ENCODE results near the gene BAX.

Gene BAX

GRCh38 chr19:48963371-48964204, 8.9 kb downstream of the BAX start:
- peak; percentile 59 for DNase-seq

- DNase-seq = no peak
Observed at GRCh38 chr19:48964205-48965039, 9.7 kb downstream of the BAX start.

DNA sequence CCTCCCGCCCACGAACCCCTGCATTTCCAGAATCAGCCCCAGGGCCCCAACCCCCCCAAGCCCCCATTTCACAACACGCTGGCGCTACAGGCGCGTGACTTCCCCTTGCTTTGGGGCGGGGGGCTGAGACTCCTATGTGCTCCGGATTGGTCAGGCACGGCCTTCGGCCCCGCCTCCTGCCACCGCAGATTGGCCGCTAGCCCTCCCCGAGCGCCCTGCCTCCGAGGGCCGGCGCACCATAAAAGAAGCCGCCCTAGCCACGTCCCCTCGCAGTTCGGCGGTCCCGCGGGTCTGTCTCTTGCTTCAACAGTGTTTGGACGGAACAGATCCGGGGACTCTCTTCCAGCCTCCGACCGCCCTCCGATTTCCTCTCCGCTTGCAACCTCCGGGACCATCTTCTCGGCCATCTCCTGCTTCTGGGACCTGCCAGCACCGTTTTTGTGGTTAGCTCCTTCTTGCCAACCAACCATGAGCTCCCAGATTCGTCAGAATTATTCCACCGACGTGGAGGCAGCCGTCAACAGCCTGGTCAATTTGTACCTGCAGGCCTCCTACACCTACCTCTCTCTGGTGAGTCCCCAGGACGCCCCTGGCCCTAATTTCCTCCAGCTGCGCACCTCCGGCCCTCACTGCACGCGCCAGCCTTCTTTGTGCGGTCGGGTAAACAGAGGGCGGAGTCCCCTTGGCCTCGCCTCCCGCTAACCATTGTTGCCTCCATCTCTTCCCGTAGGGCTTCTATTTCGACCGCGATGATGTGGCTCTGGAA, 10.5 kb downstream of the BAX start, which contains the start of gene FTL:
Gene FTL, plus strand, starts transcription at position 270 of the 766 bp plus-strand sequence. Its CDS starts 199 bp downstream, at position 469.
- peak; percentile 94 for DNase-seq

DNA sequence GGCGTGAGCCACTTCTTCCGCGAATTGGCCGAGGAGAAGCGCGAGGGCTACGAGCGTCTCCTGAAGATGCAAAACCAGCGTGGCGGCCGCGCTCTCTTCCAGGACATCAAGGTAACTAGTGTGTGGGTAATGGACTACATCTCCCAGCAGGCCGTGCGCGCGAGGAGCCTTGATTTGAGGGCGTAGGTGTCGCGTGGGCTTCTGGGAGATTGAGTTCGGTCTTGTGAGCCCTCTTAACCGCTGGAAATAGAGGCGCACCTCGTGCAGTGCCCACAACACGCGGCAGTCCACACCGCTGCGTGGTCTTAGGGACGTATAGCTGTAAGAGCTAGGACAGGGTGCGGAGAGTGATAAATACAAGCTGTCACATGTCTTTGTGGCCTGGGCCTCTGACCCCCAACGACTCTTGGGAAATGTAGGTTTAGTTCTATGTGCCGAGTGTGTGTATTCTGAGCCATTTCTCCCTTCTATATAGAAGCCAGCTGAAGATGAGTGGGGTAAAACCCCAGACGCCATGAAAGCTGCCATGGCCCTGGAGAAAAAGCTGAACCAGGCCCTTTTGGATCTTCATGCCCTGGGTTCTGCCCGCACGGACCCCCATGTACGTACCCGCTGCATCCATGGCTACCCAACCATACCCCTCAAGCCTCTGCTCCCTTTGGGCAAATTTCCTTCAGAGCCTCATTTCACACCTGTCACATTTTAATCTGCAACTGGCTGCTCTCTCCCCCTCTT, 11.3 kb downstream of the BAX start:
- DNase-seq = peak; percentile 90

DNA sequence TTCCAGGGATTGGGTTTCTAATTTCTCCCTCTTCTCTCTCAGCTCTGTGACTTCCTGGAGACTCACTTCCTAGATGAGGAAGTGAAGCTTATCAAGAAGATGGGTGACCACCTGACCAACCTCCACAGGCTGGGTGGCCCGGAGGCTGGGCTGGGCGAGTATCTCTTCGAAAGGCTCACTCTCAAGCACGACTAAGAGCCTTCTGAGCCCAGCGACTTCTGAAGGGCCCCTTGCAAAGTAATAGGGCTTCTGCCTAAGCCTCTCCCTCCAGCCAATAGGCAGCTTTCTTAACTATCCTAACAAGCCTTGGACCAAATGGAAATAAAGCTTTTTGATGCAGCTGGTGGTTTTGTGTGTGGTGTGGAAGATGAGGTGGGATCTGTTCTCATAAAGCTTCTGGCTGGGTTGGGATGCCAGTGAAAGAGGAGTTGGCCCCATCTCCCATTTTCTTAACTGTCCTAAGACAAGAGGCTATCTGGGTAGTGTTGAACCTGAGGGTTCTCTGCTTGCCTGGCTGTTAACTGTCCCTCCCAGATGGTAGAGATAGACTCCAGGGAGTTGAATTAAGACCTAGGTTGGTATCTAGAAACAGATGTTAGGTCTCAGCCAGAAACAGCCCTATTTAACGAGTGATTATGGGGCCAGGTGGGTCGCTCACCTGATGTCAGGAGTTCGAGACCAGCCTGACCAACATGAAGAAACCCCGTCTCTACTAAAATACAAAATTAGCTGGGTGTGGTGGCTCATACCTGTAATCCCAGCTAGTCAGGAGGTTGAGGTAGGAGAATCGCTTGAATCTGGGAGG, 12.1 kb downstream of the BAX start:
- no peak for DNase-seq

DNA sequence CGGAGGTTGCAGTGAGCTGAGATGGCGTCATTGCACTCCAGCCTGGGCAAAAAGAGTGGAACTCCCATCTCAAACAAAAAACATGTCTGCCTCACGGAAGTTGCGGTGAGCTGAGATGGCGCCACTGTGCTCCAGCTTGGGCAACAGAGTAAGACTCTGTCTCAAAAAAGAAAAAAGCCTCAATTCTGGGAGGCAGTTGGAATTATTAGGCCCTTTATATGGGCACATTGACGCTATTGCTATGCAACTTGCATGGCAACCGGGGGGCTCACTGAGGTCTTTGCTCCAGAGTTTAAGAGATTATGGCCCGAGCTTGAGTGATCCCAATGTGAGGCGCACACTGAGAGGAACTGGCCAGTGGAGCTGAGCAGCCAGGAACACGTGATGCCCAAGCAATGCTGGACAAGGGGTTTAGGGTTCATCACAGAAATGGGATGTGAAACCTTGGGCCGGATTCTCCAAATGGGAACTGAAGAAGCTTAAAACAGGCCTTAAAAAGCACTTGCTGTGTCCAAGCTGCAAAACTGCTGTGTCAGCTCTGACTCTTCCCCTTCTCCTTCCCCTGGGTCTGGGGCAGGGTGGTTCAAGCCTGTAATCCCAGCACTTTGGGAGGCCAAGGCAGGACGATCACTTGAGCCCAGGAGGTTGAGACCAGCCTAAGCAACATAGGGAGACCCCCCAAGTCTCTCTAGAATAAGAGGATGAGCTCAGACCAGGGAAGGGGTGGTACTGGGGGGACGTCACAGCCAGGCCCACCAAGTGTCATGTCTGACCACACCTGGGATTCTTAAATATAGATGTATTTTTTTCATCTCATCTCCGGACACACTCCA, 12.9 kb downstream of the BAX start:
- peak; percentile 36 for DNase-seq

GRCh38 chr19:48968179-48968661, 13.5 kb downstream of the BAX start:
- DNase-seq = no peak

- DNase-seq = no peak
Observed at GRCh38 chr19:48968813-48969218, 14.1 kb downstream of the BAX start.

GRCh38 chr19:48969276-48970138, 14.8 kb downstream of the BAX start:
- no peak for DNase-seq

- no peak for DNase-seq
Observed at GRCh38 chr19:48970139-48970766, 15.6 kb downstream of the BAX start.

- peak; percentile 81 for DNase-seq
Observed at GRCh38 chr19:48970923-48971395, 16.3 kb downstream of the BAX start.

DNA sequence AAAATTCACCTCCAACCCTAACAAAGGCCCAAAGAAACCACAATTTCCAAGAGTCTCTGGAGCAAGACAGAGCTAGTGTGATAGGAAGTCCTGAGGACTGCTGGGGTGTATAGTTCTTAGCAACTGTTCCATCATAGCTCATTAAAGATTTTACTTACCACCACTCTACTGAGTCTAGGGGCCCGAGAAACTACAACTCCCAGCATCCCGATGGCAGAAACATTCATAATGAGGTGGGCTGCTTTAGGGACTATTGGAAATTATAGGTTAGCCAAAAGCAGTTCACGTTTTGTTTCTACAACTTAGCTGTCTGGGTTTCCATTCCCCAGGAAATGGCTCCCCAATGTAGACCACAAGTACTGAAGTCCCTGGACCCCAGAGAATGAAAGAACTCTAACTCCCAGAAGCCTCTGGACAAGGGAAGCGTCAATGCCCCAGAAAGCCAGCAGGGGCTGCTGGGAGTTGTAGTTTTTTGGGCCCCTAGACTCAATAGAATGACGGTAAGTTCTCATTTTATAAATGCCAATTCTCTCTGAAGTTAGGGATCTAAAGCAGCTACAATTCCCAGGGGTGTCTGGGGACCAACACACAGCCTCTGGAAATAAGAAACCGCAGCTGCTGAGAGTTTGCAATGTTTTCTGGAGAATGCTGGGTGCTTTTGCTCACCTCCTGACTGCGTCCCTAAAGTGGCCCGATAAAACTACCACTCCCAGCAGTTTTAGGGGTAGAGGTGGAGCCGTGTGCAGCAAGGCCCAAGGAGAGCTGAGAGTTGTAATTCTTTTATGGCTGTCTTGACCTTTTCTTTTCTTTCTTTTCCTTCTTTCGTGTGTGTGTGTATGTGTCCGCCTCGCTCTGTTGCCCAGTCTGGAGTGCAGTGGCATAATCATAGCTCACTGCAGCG, 21.5 kb downstream of the BAX start:
- peak; percentile 59 for DNase-seq

- DNase-seq = no peak
Observed at GRCh38 chr19:48977061-48977460, 22.4 kb downstream of the BAX start.

GRCh38 chr19:48982280-48982679, 27.6 kb downstream of the BAX start:
- no peak for DNase-seq

DNA sequence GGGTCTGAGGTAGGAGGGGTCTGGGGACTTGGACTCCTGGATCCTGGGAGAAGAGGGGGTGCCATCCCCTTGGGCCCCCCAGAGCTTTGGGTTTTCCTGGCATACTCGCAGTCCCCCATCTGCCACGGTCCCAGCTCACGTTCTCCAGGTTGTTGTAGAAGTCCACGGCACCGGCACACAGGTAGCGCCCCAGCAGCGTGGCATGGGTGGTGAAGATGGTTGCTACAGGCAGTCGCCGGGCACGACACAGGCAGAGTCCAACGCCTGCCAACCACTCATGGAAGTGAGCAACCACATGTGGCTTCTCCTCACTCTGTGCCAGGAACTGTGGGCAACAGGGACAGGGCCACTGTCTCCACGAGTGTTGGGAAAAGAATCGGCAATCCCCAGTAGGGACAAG, 31.0 kb downstream of the BAX start:
- no peak for DNase-seq

GRCh38 chr19:48986211-48986610, 31.5 kb downstream of the BAX start:
- no peak for DNase-seq

GRCh38 chr19:48987323-48987722, 32.6 kb downstream of the BAX start:
- DNase-seq = no peak

DNA sequence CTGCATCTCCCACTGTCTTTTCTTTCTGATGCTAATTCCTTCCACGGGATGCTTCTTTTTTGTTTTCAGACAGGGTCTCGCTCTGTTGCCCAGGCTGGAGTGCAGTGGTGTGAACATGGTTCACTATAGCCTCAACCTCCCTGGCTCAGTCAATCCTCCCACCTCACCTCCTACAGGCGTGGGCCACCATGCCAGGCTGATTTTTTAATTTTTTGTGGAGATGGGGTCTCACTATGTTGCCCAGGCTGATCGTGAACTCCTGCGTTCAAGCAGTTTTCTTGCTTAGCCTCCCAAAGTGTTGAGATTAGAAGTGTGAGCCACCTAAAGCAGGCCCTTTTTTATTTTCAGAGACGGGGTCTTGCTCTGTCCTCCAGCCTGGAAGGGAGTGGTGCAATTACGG, 33.6 kb downstream of the BAX start:
- no peak for DNase-seq
